GF-D8 (cell line): Measurements from ENCODE around the gene GNLY.

Experiments used
- DNase-seq: peaks from one replicate; lab custom pipeline; 2025; lab: John Stamatoyannopoulos, UW

GNLY gene

DNA sequence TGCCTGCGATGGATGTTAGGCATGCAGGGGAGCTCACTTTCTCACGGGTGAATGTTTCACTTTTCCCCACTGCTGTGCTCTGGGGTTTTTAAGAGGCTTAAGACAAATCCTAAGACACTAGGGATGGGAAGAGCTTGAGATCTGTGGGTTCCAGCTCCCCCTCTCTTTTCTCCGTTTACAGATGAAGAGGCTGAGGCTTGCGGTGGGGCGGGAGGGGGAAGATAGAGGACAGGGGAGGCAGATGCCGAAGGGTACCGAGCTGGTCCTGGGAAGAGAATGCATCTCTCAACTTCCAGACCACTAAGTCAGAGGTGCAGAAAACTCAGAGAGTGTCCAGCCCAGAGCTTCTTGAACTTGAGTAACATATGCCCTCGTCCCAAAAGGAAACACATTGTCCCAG, 51.5 kb downstream of the GNLY start:
- no peak for DNase-seq

DNA sequence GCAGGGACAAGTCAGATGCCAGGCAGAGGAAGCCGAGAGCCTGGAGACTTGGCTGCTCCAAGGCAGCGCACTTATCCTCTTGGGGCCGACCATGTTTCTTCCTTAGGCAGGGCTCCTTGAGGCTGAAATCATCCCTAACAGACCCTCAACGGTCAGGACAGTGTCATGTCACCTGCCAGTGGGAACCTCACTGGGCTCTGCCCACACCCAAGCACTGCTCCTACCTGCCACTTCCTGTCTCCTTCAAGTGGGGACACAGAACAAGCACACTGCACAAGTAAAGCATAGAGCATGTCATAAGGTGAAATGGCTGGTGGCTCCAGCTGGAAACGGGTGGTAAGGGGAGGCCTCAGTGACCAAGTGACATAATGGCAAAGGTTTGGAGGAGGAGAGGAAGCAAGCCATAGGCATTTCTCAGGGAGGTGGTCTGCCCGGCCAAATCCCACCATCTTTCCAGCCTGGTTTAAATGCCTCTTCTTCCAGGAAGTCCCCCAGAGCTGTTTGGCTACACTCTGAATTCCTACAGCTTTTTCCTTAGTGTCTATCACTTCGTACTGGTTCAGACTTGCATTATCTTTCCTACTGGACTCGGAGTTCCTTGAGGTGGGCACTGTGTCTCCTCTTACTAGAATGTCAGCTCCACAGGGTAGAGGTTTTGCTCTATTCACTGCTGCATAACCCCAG, 52.3 kb downstream of the GNLY start:
- no peak for DNase-seq

DNA sequence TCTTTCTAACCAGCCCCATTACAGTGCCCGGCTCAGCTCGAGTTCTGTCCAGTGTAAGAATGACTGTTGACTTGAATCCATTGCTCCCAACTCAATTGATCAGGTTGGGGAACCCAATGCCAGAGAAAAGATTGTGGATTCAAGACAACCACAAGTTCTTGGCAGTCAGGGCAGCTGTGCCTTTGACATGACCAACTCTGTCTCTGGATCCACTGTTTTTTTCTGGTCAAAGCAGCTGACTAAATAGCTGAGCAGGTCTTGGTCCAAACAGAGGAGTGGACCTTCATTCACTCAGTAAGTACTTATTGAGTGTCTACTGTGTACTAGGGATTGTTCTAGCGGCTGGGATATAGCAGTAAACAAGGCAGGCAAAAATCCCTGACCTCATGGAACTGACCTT, 53.3 kb downstream of the GNLY start:
- no peak for DNase-seq

DNA sequence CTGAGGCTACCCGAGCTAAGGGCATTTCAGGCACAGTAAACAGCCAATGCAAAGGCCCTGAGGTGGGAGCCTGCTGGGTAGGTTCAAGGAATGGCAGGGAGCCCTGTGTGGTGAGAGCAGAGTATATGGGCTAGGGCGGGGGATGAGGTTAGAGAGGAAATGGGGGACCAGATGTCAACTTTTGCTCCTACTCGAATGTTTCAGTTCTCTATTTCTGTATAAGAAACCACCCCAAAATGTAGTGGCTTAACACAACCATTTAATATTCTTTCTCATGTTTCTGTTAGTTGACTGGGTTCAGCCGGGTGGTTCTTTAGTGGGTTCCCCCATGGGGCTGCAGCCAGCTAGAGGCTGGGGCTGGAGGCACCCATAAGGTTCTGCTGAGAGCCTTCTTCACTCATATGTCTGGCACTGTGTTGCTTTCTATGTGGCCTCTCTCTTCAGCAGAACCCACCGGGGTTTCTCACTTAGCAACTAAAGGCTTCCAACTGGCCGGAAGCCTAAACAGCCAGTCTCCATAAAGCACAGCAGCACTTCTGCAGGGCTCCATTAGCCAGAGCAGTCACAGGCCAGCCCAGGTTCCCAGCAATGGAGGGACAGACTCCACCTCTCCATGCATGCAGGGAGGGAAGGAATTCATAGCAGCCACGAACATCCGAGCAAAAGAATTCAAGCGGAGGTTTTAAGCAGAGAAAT, 54.0 kb downstream of the GNLY start:
- DNase-seq: no peak
